Bronchial epithelial cell (primary cell): ENCODE data around the gene SMYD3. TPM values are rescaled to one million over a fixed set of nuclear protein-coding genes. Genes with fewer than 3 reads are reported as not detected.
A peak's percentile ranks its signal among the peaks of the same experiment; 100 is the strongest.
"Not testable (repeated sequence)": the region's sequence is repeated elsewhere in the genome, so short reads cannot be mapped to it uniquely, and the experiment has no call there.

Experiments
- DNase-seq: peaks from one replicate; pipeline ENCODE4 v3.0.0-alpha.2; 2010; ENCODE audit warnings: low read depth
- FAIRE-seq: peaks from 2 replicates; lab custom pipeline; 2011; peaks lifted over from hg19 to GRCh38; lab: Jason Lieb, UNC
- H3K27me3 ChIP-seq: 2 replicates; pipeline ENCODE4 v1.5.1; 2011; ENCODE audit warnings: low read length; ENCODE audit not compliant: control insufficient read depth, insufficient read depth
- H3K36me3 ChIP-seq: 2 replicates; pipeline ENCODE4 v1.5.1; 2011; ENCODE audit warnings: low read length; ENCODE audit not compliant: control insufficient read depth, insufficient read depth
- H3K4me3 ChIP-seq: 2 replicates; pipeline ENCODE4 v1.5.1; 2011; ENCODE audit warnings: mild to moderate bottlenecking, low read depth, low read length, control low read depth
- total RNA-seq: library from RNA; depleted of rRNA; stranded (reverse); fragments of >200 nt; gene quantifications from 2 replicates; pipeline ENCODE4 v1.2.1, GENCODE V29; 2014
- TF ChIP-seq, protein P1 (sequence below): IDR thresholded peaks from 2 replicates; pipeline ENCODE4 v1.5.1; 2011; ENCODE audit warnings: mild to moderate bottlenecking, moderate library complexity, low read length, control low read depth, inconsistent platforms; ENCODE audit not compliant: insufficient read depth, severe bottlenecking

SMYD3 gene
- total RNA-seq, 1 donor from 2014 or later = 17.4 TPM

DNA sequence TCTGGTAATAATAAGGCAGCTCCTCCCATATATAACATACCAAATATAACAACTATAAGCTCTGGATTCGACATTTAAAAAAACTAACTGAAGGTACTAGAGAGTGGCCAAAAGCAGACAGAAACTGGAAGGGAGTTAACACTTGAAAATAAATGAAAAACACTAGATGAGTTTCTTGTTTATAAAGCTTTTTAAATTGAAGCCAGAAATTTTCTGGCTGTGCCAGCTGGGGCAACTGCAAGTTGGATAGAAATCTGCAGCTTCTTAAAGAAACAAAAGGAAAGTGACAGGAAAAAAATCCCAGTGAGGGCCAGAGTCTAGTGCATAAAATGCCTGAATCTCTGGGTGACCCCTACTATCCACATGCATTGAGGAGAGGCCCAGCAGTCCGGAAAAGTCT is 432.7 kb downstream of the SMYD3 start:
- Histone ChIP-seq H3K36me3 (no peaks in the 10 kb centered on the region), H3K4me3 (no peak overlapping the region), H3K27me3 (no peaks in the 10 kb centered on the region)
- DNase-seq = no peak
- no peak for FAIRE-seq
- TF ChIP-seq, protein P1, sequence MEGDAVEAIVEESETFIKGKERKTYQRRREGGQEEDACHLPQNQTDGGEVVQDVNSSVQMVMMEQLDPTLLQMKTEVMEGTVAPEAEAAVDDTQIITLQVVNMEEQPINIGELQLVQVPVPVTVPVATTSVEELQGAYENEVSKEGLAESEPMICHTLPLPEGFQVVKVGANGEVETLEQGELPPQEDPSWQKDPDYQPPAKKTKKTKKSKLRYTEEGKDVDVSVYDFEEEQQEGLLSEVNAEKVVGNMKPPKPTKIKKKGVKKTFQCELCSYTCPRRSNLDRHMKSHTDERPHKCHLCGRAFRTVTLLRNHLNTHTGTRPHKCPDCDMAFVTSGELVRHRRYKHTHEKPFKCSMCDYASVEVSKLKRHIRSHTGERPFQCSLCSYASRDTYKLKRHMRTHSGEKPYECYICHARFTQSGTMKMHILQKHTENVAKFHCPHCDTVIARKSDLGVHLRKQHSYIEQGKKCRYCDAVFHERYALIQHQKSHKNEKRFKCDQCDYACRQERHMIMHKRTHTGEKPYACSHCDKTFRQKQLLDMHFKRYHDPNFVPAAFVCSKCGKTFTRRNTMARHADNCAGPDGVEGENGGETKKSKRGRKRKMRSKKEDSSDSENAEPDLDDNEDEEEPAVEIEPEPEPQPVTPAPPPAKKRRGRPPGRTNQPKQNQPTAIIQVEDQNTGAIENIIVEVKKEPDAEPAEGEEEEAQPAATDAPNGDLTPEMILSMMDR = no peak

DNA sequence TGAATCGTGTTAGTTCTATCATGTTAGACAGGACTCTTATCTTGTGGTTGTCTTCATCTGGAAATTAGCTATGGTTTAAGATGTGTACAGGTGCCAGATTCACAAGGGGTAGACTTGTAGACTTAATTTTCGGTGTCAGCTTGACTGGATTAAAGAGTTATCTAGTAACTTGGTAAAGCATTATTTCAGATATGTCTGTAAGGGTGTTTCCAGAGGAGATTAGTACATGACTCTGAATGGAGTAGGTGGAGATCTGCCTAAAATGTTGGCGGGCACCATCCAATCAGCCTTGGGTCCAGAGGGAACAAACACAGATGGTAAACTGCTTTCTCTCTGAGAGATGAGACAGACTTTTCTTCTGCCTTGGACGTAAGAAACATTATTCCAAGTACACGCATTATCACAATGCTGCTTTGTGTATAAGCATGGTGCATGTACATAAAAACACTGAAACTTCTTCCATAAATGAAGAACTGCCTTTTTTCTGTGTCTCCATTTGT is 434.6 kb downstream of the SMYD3 start:
- FAIRE-seq = no peak
- no peak overlapping the region for H3K4me3 ChIP-seq
- H3K36me3 ChIP-seq = no peaks in the 10 kb centered on the region
- no peak for DNase-seq
- no peaks in the 10 kb centered on the region for H3K27me3 ChIP-seq
- TF ChIP-seq, protein P1 = no peak

DNA sequence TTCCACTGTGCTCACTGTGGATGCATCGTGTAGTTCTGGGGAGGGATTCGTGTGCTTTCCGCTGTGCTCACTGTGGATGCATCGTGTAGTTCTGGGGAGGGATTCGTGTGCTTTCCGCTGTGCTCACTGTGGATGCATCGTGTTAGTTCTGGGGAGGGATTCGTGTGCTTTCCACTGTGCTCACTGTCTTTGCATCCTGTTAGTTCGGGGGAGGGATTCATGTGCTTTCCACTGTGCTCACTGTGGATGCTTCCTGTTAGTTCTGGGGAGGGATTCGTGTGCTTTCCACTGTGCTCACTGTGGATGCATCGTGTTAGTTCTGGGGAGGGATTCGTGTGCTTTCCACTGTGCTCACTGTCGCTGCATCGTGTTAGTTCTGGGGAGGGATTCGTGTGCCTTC is 435.1 kb downstream of the SMYD3 start:
- not testable (repeated sequence) for H3K4me3 ChIP-seq, DNase-seq, H3K36me3 ChIP-seq, H3K27me3 ChIP-seq, FAIRE-seq

DNA sequence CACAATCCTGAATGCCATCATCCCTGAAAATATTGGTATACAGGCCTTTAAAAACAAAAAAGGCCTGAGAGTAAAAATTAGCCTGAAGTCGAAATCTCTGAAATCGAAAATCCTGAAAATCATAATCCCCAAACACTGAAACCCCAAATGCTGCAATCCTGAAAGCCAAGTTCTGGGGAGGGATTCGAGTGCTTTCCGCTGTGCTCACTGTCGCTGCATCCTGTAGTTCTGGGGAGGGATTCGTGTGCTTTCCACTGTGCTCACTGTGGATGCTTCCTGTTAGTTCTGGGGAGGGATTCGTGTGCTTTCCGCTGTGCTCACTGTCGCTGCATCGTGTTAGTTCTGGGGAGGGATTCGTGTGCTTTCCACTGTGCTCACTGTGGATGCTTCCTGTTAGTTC is 435.5 kb downstream of the SMYD3 start:
- H3K36me3 ChIP-seq, DNase-seq, H3K4me3 ChIP-seq, FAIRE-seq, H3K27me3 ChIP-seq: not testable (repeated sequence)

DNA sequence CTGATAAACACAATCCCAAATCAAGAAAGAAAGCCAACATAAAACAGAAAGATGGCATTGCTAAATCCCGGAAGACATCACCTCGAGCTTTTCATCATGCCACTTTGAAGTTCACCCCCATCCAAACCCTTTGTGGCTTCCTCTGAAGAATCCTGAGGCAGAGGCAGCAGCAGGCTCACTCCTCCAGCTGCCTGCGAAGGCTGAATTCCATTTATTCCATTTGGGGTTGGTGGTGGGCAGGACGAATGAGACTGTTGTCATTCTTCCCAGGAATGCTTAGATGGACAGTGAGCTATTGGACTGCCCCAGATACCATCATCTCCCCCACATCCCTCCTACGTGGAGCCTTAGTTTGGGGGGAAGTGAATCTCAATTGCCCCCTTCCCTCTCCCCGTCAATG is 437.5 kb downstream of the SMYD3 start:
- H3K36me3 ChIP-seq = no peaks in the 10 kb centered on the region
- no peak overlapping the region for H3K4me3 ChIP-seq
- TF ChIP-seq, protein P1 = no peak
- no peak for DNase-seq
- H3K27me3 ChIP-seq = no peaks in the 10 kb centered on the region
- no peak for FAIRE-seq

DNA sequence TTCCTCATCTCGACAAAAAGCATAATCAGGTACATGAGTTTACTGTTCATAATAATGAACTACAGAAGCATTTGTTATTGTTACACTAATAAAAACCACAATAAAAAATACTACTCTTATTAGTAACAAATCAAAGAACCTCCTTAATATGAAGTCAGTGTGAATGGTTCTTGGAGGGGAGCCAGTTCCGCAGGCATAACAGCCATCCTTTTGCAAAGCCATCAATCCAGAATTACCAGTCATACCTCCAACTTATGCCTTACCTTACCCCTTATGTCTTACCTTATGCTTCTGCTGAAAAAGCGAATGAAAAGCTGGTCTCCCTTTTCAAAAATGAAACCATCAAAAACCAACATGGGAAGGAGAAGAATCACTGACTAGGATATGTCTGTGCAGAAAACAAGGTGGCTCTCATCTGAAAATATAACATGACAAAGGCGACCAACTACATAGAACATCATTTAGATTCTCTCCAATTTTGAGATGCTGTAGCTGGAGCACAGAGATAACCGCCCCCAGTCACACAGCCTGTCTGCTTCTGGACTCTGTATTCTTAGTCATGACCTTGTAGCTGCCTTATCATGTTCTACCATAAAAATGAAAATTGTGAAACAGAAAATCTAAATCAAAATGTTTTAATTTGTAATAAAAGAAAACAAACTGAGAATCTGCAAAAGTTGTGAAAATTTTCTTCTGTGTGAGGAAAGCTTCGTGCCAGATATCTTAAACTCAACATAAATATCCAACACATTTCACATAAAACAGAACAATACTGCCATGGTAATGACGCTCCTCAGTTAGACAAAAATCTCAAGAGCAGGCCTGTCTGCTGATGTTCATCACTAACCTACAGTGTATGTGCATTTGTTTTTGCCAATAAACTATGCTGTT is 438.2 kb downstream of the SMYD3 start:
- DNase-seq = peak; percentile 37
- H3K27me3 ChIP-seq = no peaks in the 10 kb centered on the region
- H3K36me3 ChIP-seq = no peaks in the 10 kb centered on the region
- no peak overlapping the region for H3K4me3 ChIP-seq
- FAIRE-seq = no peak
- TF ChIP-seq, protein P1 = no peak
